Activated T-helper 1 cell treated with anti-CD3 and anti-CD28 coated beads, Interleukin-12 subunit alpha, Interleukin-12 subunit beta, Interleukin-2, Interleukin-4 antibody, amounts not matched to agents 30 ng/mL and 10 ng/mL and 1 ng/mL, durations not matched to agents 14 hours and 24 hours and 36 hours (primary cell): Measurements from ENCODE around the gene GPR50. TPM values are rescaled to one million over a fixed set of nuclear protein-coding genes. Genes with fewer than 3 reads are reported as not detected.

Experiments
- DNase-seq: peaks from one replicate; pipeline ENCODE4 v3.0.0; 2021; ENCODE audit warnings: low spot score
- H3K27ac Mint-ChIP-seq: one replicate; pipeline ENCODE4 v1.8.0; 2021; ENCODE audit warnings: mild to moderate bottlenecking, mixed read lengths
- H3K27me3 Mint-ChIP-seq: one replicate; pipeline ENCODE4 v1.8.0; 2022; ENCODE audit warnings: mild to moderate bottlenecking, moderate library complexity, mixed read lengths; ENCODE audit not compliant: insufficient read depth
- H3K36me3 Mint-ChIP-seq: one replicate; pipeline ENCODE4 v1.8.0; 2021; ENCODE audit warnings: low read depth, mixed read lengths
- H3K4me1 Mint-ChIP-seq: one replicate; pipeline ENCODE4 v1.8.0; 2021; ENCODE audit warnings: low read depth, mixed read lengths
- H3K4me3 Mint-ChIP-seq: one replicate; pipeline ENCODE4 v1.8.0; 2021; ENCODE audit warnings: mild to moderate bottlenecking, moderate library complexity, mixed read lengths
- H3K9me3 Mint-ChIP-seq: one replicate; pipeline ENCODE4 v1.8.0; 2021; ENCODE audit warnings: mixed read lengths
- intact Hi-C: fragments of 100-400 bp; cut with micrococcal nuclease; formaldehyde crosslinking; loops from one replicate; pipeline ENCODE4 v1.15.1; 2024
- total RNA-seq: library from RNA; stranded (reverse); gene quantifications from 2 replicates; pipeline ENCODE4 v1.2.3, GENCODE V29; 2022

The GPR50 gene
- not detected in 2 replicates for total RNA-seq

- no peaks in the 10 kb centered on the region for H3K36me3 Mint-ChIP-seq
- no peaks in the 10 kb centered on the region for H3K4me1 Mint-ChIP-seq
- H3K27me3 Mint-ChIP-seq: peaks cover 26% of the 10 kb centered on the region
- no peaks in the 10 kb centered on the region for H3K9me3 Mint-ChIP-seq
- H3K27ac Mint-ChIP-seq: no peak within 1 kb of the TSS
- no peak for DNase-seq
- intact Hi-C loops: no loop called here
- no peak within 1 kb of the TSS for H3K4me3 Mint-ChIP-seq
Observed at GRCh38 chrX:151176231-151176750, at the start of gene GPR50. Gene GPR50, plus strand, starts transcription at chrX:151176584. Its CDS starts 138 bp downstream, at chrX:151176722.

GRCh38 chrX:151132531-151132930, 43.9 kb upstream of the GPR50 start:
- H3K27ac Mint-ChIP-seq: no peak overlapping the region
- no peak overlapping the region for H3K4me3 Mint-ChIP-seq
- intact Hi-C loops: no loop called here
- no peaks in the 10 kb centered on the region for H3K9me3 Mint-ChIP-seq
- H3K27me3 Mint-ChIP-seq: no peaks in the 10 kb centered on the region
- no peaks in the 10 kb centered on the region for H3K4me1 Mint-ChIP-seq
- H3K36me3 Mint-ChIP-seq: no peaks in the 10 kb centered on the region
- DNase-seq: no peak

- H3K4me3 Mint-ChIP-seq: no peak overlapping the region
- peak; percentile 0 for DNase-seq
- no peaks in the 10 kb centered on the region for H3K36me3 Mint-ChIP-seq
- no peaks in the 10 kb centered on the region for H3K9me3 Mint-ChIP-seq
- no peak overlapping the region for H3K27ac Mint-ChIP-seq
- intact Hi-C loops: loop anchor here (1.0 to 5.0 kb wide), 3 partner anchors 209 to 1671 kb away; no protein-coding TSS in a partner anchor
- no peaks in the 10 kb centered on the region for H3K4me1 Mint-ChIP-seq
- peaks cover 10% of the 10 kb centered on the region for H3K27me3 Mint-ChIP-seq
Observed at GRCh38 chrX:151151665-151152267, 24.6 kb upstream of the GPR50 start.

- DNase-seq: no peak
- H3K27ac Mint-ChIP-seq: no peak overlapping the region
- H3K4me3 Mint-ChIP-seq: no peak overlapping the region
- no peaks in the 10 kb centered on the region for H3K9me3 Mint-ChIP-seq
- no peaks in the 10 kb centered on the region for H3K36me3 Mint-ChIP-seq
- peaks cover 10% of the 10 kb centered on the region for H3K27me3 Mint-ChIP-seq
- H3K4me1 Mint-ChIP-seq: no peaks in the 10 kb centered on the region
- intact Hi-C loops: loop anchor here (5.0 kb wide), 2 partner anchors 334 to 1669 kb away; no protein-coding TSS in a partner anchor
Observed at GRCh38 chrX:151153086-151153485, 23.3 kb upstream of the GPR50 start.

- H3K9me3 Mint-ChIP-seq: no peaks in the 10 kb centered on the region
- intact Hi-C loops: loop anchor here (5.0 kb wide), 2 partner anchors 334 to 1669 kb away; no protein-coding TSS in a partner anchor
- peaks cover 10% of the 10 kb centered on the region for H3K27me3 Mint-ChIP-seq
- H3K4me1 Mint-ChIP-seq: no peaks in the 10 kb centered on the region
- no peak for DNase-seq
- H3K4me3 Mint-ChIP-seq: no peak overlapping the region
- no peaks in the 10 kb centered on the region for H3K36me3 Mint-ChIP-seq
- no peak overlapping the region for H3K27ac Mint-ChIP-seq
Observed at GRCh38 chrX:151153667-151154066, 22.7 kb upstream of the GPR50 start.

- Mint-ChIP-seq H3K9me3 (no peaks in the 10 kb centered on the region), H3K36me3 (no peaks in the 10 kb centered on the region), H3K27me3 (peaks cover 3% of the 10 kb centered on the region), H3K4me3 (no peak overlapping the region), H3K27ac (no peak overlapping the region), H3K4me1 (no peaks in the 10 kb centered on the region)
- DNase-seq: no peak
- intact Hi-C loops: no loop called here
Observed at GRCh38 chrX:151155234-151155633, 21.1 kb upstream of the GPR50 start.

- H3K27ac Mint-ChIP-seq: no peak overlapping the region
- no peaks in the 10 kb centered on the region for H3K9me3 Mint-ChIP-seq
- intact Hi-C loops: no loop called here
- DNase-seq: no peak
- no peaks in the 10 kb centered on the region for H3K36me3 Mint-ChIP-seq
- H3K4me3 Mint-ChIP-seq: no peak overlapping the region
- no peaks in the 10 kb centered on the region for H3K27me3 Mint-ChIP-seq
- no peaks in the 10 kb centered on the region for H3K4me1 Mint-ChIP-seq
Observed at GRCh38 chrX:151161690-151162089, 14.7 kb upstream of the GPR50 start.

GRCh38 chrX:151167791-151168345, 8.5 kb upstream of the GPR50 start:
- Mint-ChIP-seq H3K4me3 (no peak overlapping the region), H3K27ac (no peak overlapping the region), H3K9me3 (no peaks in the 10 kb centered on the region), H3K4me1 (no peaks in the 10 kb centered on the region), H3K36me3 (no peaks in the 10 kb centered on the region), H3K27me3 (peaks cover 7% of the 10 kb centered on the region)
- intact Hi-C loops: no loop called here
- no peak for DNase-seq

- no peak for DNase-seq
- intact Hi-C loops: no loop called here
- no peaks in the 10 kb centered on the region for H3K9me3 Mint-ChIP-seq
- no peaks in the 10 kb centered on the region for H3K36me3 Mint-ChIP-seq
- no peak overlapping the region for H3K27ac Mint-ChIP-seq
- peaks cover 7% of the 10 kb centered on the region for H3K27me3 Mint-ChIP-seq
- H3K4me3 Mint-ChIP-seq: no peak overlapping the region
- no peaks in the 10 kb centered on the region for H3K4me1 Mint-ChIP-seq
Observed at GRCh38 chrX:151169783-151170182, 6.6 kb upstream of the GPR50 start.

GRCh38 chrX:151174581-151175282, 1.7 kb upstream of the GPR50 start:
- no peak overlapping the region for H3K4me3 Mint-ChIP-seq
- peaks cover 20% of the 10 kb centered on the region for H3K27me3 Mint-ChIP-seq
- intact Hi-C loops: no loop called here
- DNase-seq: no peak
- H3K27ac Mint-ChIP-seq: no peak overlapping the region
- H3K36me3 Mint-ChIP-seq: no peaks in the 10 kb centered on the region
- no peaks in the 10 kb centered on the region for H3K9me3 Mint-ChIP-seq
- H3K4me1 Mint-ChIP-seq: no peaks in the 10 kb centered on the region

GRCh38 chrX:151175283-151176062, 911 bp upstream of the GPR50 start:
- no peak for DNase-seq
- Mint-ChIP-seq H3K4me1 (no peaks in the 10 kb centered on the region), H3K27ac (no peak overlapping the region), H3K36me3 (no peaks in the 10 kb centered on the region), H3K9me3 (no peaks in the 10 kb centered on the region), H3K27me3 (peaks cover 22% of the 10 kb centered on the region), H3K4me3 (no peak overlapping the region)
- intact Hi-C loops: no loop called here

GRCh38 chrX:151177141-151178027, 1.0 kb downstream of the GPR50 start:
- intact Hi-C loops: no loop called here
- H3K27me3 Mint-ChIP-seq: peaks cover 30% of the 10 kb centered on the region
- no peak for DNase-seq

More at GRCh38 chrX:151177141-151178027, 1.0 kb downstream of the GPR50 start:
- Mint-ChIP-seq H3K27ac (no peak overlapping the region), H3K4me1 (no peaks in the 10 kb centered on the region), H3K36me3 (no peaks in the 10 kb centered on the region), H3K9me3 (no peaks in the 10 kb centered on the region), H3K4me3 (no peak overlapping the region)
